ENCODE data around the gene DOCK4. TPM values are rescaled to one million over a fixed set of nuclear protein-coding genes. Genes with fewer than 3 reads are reported as not detected.
A peak's percentile ranks its signal among the peaks of the same experiment; 100 is the strongest.

DOCK4 gene, protein sequence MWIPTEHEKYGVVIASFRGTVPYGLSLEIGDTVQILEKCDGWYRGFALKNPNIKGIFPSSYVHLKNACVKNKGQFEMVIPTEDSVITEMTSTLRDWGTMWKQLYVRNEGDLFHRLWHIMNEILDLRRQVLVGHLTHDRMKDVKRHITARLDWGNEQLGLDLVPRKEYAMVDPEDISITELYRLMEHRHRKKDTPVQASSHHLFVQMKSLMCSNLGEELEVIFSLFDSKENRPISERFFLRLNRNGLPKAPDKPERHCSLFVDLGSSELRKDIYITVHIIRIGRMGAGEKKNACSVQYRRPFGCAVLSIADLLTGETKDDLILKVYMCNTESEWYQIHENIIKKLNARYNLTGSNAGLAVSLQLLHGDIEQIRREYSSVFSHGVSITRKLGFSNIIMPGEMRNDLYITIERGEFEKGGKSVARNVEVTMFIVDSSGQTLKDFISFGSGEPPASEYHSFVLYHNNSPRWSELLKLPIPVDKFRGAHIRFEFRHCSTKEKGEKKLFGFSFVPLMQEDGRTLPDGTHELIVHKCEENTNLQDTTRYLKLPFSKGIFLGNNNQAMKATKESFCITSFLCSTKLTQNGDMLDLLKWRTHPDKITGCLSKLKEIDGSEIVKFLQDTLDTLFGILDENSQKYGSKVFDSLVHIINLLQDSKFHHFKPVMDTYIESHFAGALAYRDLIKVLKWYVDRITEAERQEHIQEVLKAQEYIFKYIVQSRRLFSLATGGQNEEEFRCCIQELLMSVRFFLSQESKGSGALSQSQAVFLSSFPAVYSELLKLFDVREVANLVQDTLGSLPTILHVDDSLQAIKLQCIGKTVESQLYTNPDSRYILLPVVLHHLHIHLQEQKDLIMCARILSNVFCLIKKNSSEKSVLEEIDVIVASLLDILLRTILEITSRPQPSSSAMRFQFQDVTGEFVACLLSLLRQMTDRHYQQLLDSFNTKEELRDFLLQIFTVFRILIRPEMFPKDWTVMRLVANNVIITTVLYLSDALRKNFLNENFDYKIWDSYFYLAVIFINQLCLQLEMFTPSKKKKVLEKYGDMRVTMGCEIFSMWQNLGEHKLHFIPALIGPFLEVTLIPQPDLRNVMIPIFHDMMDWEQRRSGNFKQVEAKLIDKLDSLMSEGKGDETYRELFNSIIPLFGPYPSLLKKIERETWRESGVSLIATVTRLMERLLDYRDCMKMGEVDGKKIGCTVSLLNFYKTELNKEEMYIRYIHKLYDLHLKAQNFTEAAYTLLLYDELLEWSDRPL (N-terminal part only)
- total RNA-seq, result 10 to 100 TPM; 30.8 to 49.8 (median 37.2) TPM

- 0% methylated on average over 20 to 59 of the region's 67 CpGs for WGBS, 2 donors
- no peaks in the 10 kb centered on the region for H3K36me3 ChIP-seq
- DNase-seq (ENCODE audit: low spot score in 2 of 2), result peak; percentile 99
- TF ChIP-seq, protein P1, sequence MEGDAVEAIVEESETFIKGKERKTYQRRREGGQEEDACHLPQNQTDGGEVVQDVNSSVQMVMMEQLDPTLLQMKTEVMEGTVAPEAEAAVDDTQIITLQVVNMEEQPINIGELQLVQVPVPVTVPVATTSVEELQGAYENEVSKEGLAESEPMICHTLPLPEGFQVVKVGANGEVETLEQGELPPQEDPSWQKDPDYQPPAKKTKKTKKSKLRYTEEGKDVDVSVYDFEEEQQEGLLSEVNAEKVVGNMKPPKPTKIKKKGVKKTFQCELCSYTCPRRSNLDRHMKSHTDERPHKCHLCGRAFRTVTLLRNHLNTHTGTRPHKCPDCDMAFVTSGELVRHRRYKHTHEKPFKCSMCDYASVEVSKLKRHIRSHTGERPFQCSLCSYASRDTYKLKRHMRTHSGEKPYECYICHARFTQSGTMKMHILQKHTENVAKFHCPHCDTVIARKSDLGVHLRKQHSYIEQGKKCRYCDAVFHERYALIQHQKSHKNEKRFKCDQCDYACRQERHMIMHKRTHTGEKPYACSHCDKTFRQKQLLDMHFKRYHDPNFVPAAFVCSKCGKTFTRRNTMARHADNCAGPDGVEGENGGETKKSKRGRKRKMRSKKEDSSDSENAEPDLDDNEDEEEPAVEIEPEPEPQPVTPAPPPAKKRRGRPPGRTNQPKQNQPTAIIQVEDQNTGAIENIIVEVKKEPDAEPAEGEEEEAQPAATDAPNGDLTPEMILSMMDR (IDR thresholded peaks at IDR 0.05), result peak in 3 of 5 experiments; percentile 17 to 32 (median 23)
- TF ChIP-seq EP300 (IDR thresholded peaks at IDR 0.05) (peak; percentile 56 to 90), POLR2A (IDR thresholded peaks at IDR 0.05) (peak; percentile 77 to 90)
- no peaks in the 10 kb centered on the region for H3K27me3 ChIP-seq
- H3K4me3 ChIP-seq, result peak within 1 kb of the TSS; percentile 72 to 91 (median 83)
- H3K4me1 ChIP-seq, result peaks cover 0 to 30% (median 0%) of the 10 kb centered on the region in 4 donors
- no peaks in the 10 kb centered on the region for H3K9me3 ChIP-seq
- peak within 1 kb of the TSS; percentile 78 to 89 (median 88) for H3K27ac ChIP-seq
These were observed at the start of gene DOCK4, which contains the start of gene ZNF277 for GRCh38 chr7:112206238-112206990. Gene DOCK4 (minus strand): TSS chr7:112206399. CDS start chr7:112206138, 261 bp downstream. Gene ZNF277 (plus strand): TSS chr7:112206695. CDS start chr7:112206717, 22 bp downstream.

DNA sequence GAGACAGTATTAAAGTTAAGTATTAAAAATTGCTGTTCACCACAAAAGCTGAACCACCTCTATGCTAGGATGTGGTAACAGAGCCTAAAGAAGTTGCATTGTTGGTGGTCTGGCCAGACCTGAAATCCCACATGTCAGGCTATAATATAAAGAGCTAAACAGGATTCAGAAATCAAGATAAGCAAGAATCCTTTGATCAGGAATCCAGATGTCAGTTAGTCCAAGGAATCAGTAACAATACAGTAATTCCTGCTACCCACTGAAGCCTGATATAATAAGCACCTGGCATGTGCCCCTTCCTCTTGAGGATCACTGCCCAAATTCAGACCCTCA, 49.2 kb upstream of the DOCK4 start:
- DNase-seq (ENCODE audit: low spot score in 2 of 2), result no peak
- Histone ChIP-seq H3K27me3 (no peaks in the 10 kb centered on the region), H3K4me3 (no peak overlapping the region), H3K36me3 (no peaks in the 10 kb centered on the region), H3K4me1 (peaks cover 0 to 29% (median 0%) of the 10 kb centered on the region in 4 donors), H3K27ac (no peak overlapping the region), H3K9me3 (no peaks in the 10 kb centered on the region)
- TF ChIP-seq POLR2A (IDR thresholded peaks at IDR 0.05), result no peak
- no peak for TF ChIP-seq EP300 (IDR thresholded peaks at IDR 0.05)
- TF ChIP-seq, protein P1 (IDR thresholded peaks at IDR 0.05), result no peak

DNA sequence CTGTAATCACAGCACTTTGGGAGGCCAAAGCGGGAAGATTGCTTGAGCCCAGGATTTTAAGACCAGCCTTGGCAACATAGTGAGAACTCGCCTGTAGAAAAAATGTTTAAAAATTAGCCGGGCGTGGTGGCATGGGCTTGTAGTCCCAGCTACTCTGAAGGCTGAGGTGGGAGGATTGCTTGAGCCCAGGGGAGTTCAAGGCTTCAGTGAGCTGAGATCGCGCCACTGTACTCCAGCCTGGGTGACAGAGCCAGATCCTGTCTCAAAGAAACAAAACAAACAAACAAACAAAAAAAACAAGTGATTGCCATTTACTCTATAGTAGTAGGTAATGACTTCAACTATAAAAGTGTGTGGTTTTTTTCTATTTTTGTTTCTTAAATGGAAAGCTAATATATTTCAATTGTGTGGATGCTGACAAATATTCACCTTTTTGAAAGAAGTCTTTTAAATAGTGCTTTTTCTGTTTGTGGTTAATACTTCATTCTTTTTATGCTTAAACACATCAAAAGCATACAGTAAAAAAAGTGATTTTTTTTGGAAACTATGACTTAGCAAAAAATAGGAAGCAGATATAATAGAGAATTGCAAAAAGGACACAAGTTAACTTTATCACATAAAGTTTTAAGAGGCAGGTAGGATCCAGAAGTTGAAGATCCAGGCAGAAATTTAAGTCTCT, 48.6 kb upstream of the DOCK4 start:
- no peaks in the 10 kb centered on the region for H3K36me3 ChIP-seq
- H3K4me1 ChIP-seq, result peaks cover 0 to 29% (median 0%) of the 10 kb centered on the region in 4 donors
- no peaks in the 10 kb centered on the region for H3K27me3 ChIP-seq
- TF ChIP-seq EP300 (IDR thresholded peaks at IDR 0.05), result no peak
- no peak for TF ChIP-seq POLR2A (IDR thresholded peaks at IDR 0.05)
- TF ChIP-seq, protein P1 (IDR thresholded peaks at IDR 0.05), result no peak
- 82 to 87% methylated on average over 6 of the region's 6 CpGs for WGBS, 2 donors
- no peak overlapping the region for H3K4me3 ChIP-seq
- no peaks in the 10 kb centered on the region for H3K9me3 ChIP-seq
- H3K27ac ChIP-seq, result no peak overlapping the region
- no peak for DNase-seq (ENCODE audit: low spot score in 2 of 2)

- Histone ChIP-seq H3K27me3 (no peaks in the 10 kb centered on the region), H3K4me3 (no peak overlapping the region), H3K4me1 (peaks cover 0 to 29% (median 0%) of the 10 kb centered on the region in 4 donors), H3K27ac (no peak overlapping the region), H3K9me3 (no peaks in the 10 kb centered on the region), H3K36me3 (no peaks in the 10 kb centered on the region)
- TF ChIP-seq EP300 (IDR thresholded peaks at IDR 0.05), result no peak
- TF ChIP-seq POLR2A (IDR thresholded peaks at IDR 0.05), result no peak
- TF ChIP-seq, protein P1 (IDR thresholded peaks at IDR 0.05), result no peak
- WGBS, 2 donors, result 72 to 91% methylated on average over 1 of the region's 1 CpG
- DNase-seq (ENCODE audit: low spot score in 2 of 2), result no peak
These were observed 48.0 kb upstream of the DOCK4 start for GRCh38 chr7:112254156-112254555.
